Parathyroid adenoma (tissue), 2 donors: ENCODE measurements around the gene RADX.

ENCODE experiments used
- H2AFZ ChIP-seq: fragments of 300-600 bp; sonication (generic); one replicate; pipeline ENCODE4 v1.7.0; 2017; ENCODE audit warnings: antibody characterized with exemption, mild to moderate bottlenecking
- H3K27ac ChIP-seq: fragments of 300-600 bp; sonication (generic); one replicate; pipeline ENCODE4 v1.7.0; 2017
- H3K27me3 ChIP-seq: fragments of 300-600 bp; sonication (generic); one replicate; pipeline ENCODE4 v1.7.0; 2017; ENCODE audit warnings: low read length; ENCODE audit not compliant: control insufficient read depth, insufficient read depth
- H3K36me3 ChIP-seq: fragments of 300-600 bp; sonication (generic); one replicate; pipeline ENCODE4 v1.7.0; 2017; ENCODE audit warnings: low read length; ENCODE audit not compliant: control insufficient read depth, insufficient read depth
- H3K4me1 ChIP-seq: fragments of 300-600 bp; sonication (generic); one replicate; pipeline ENCODE4 v1.7.0; 2017; ENCODE audit warnings: control low read depth
- H3K4me2 ChIP-seq: fragments of 300-600 bp; sonication (generic); one replicate; pipeline ENCODE4 v1.7.0; 2017; ENCODE audit warnings: low read length
- H3K4me3 ChIP-seq: fragments of 300-600 bp; sonication (generic); one replicate; pipeline ENCODE4 v1.7.0; 2017; ENCODE audit warnings: low read depth, low read length
- H3K79me2 ChIP-seq: fragments of 300-600 bp; sonication (generic); one replicate; pipeline ENCODE4 v1.7.0; 2017; ENCODE audit warnings: control low read depth
- H3K9ac ChIP-seq: fragments of 300-600 bp; sonication (generic); one replicate; pipeline ENCODE4 v1.7.0; 2017; ENCODE audit warnings: mild to moderate bottlenecking
- H3K9me3 ChIP-seq: fragments of 300-600 bp; sonication (generic); one replicate; pipeline ENCODE4 v1.7.0; 2017; ENCODE audit warnings: low read length; ENCODE audit not compliant: control insufficient read depth
- CTCF ChIP-seq: fragments of 300-600 bp; sonication (generic); IDR thresholded peaks from one replicate; pipeline ENCODE4 v1.7.0; 2017; ENCODE audit warnings: antibody characterized with exemption, mild to moderate bottlenecking
- donor health status: primary hyperparathyroidism.

The RADX gene

GRCh38 chrX:106612393-106612763 lies 600 bp downstream of the RADX start:
- Histone ChIP-seq H3K4me3 (peak overlapping the region; percentile 57), H3K27me3 (no peaks in the 10 kb centered on the region), H3K9me3 (no peaks in the 10 kb centered on the region), H3K27ac (no peak overlapping the region), H3K4me2 (peak overlapping the region; percentile 57), H3K36me3 (no peaks in the 10 kb centered on the region), H3K9ac (no peak overlapping the region), H3K4me1 (peaks cover 2% of the 10 kb centered on the region), H3K79me2 (no peaks in the 10 kb centered on the region), H2AFZ (peak overlapping the region; percentile 76)
- no peak for TF ChIP-seq CTCF

GRCh38 chrX:106613277-106613676 lies 1.5 kb downstream of the RADX start:
- no peak for TF ChIP-seq CTCF
- no peak overlapping the region for H3K4me2 ChIP-seq
- H3K36me3 ChIP-seq, result no peaks in the 10 kb centered on the region
- no peak overlapping the region for H3K27ac ChIP-seq
- H3K79me2 ChIP-seq, result no peaks in the 10 kb centered on the region
- H3K4me3 ChIP-seq, result no peak overlapping the region
- H3K27me3 ChIP-seq, result no peaks in the 10 kb centered on the region
- H3K4me1 ChIP-seq, result peaks cover 2% of the 10 kb centered on the region
- H3K9ac ChIP-seq, result no peak overlapping the region
- peak overlapping the region; percentile 50 for H2AFZ ChIP-seq
- no peaks in the 10 kb centered on the region for H3K9me3 ChIP-seq

- no peak overlapping the region for H3K27ac ChIP-seq
- TF ChIP-seq CTCF, result no peak
- no peak overlapping the region for H3K4me2 ChIP-seq
- H3K27me3 ChIP-seq, result no peaks in the 10 kb centered on the region
- H3K4me1 ChIP-seq, result peaks cover 2% of the 10 kb centered on the region
- H3K9ac ChIP-seq, result no peak overlapping the region
- H3K36me3 ChIP-seq, result no peaks in the 10 kb centered on the region
- no peak overlapping the region for H3K4me3 ChIP-seq
- H2AFZ ChIP-seq, result no peak overlapping the region
- H3K9me3 ChIP-seq, result no peaks in the 10 kb centered on the region
- no peaks in the 10 kb centered on the region for H3K79me2 ChIP-seq
These were observed 3.3 kb downstream of the RADX start for GRCh38 chrX:106615041-106615440.

- Histone ChIP-seq H2AFZ (no peak overlapping the region), H3K79me2 (no peaks in the 10 kb centered on the region), H3K9ac (no peak overlapping the region), H3K4me1 (no peaks in the 10 kb centered on the region), H3K4me2 (no peak overlapping the region), H3K4me3 (no peak overlapping the region), H3K9me3 (no peaks in the 10 kb centered on the region), H3K27ac (no peak overlapping the region), H3K36me3 (no peaks in the 10 kb centered on the region), H3K27me3 (no peaks in the 10 kb centered on the region)
- peak; percentile 26 for TF ChIP-seq CTCF
These were observed 8.0 kb downstream of the RADX start for GRCh38 chrX:106619797-106620196.

- Histone ChIP-seq H3K27ac (no peak overlapping the region), H3K4me2 (no peak overlapping the region), H3K4me1 (no peaks in the 10 kb centered on the region), H2AFZ (no peak overlapping the region), H3K36me3 (no peaks in the 10 kb centered on the region), H3K9me3 (no peaks in the 10 kb centered on the region), H3K4me3 (no peak overlapping the region), H3K9ac (no peak overlapping the region), H3K79me2 (no peaks in the 10 kb centered on the region), H3K27me3 (no peaks in the 10 kb centered on the region)
- TF ChIP-seq CTCF, result no peak
These were observed 10.1 kb downstream of the RADX start for GRCh38 chrX:106621836-106622235.
